ENCODE measurements around the gene TMEM190.
A peak's percentile ranks its signal among the peaks of the same experiment; 100 is the strongest.

TMEM190 gene

GRCh38 chr19:55352040-55352439 lies 24.6 kb upstream of the TMEM190 start:
- DNase-seq: no peak
- ATAC-seq: no peak

- DNase-seq (no peak), ATAC-seq (no peak)
These were observed 24.0 kb upstream of the TMEM190 start for GRCh38 chr19:55352549-55353145.

- DNase-seq (no peak), ATAC-seq (no peak)
These were observed 23.2 kb upstream of the TMEM190 start for GRCh38 chr19:55353356-55353802.

GRCh38 chr19:55353803-55354697 lies 22.6 kb upstream of the TMEM190 start:
- ATAC-seq (peak; percentile 82), DNase-seq (peak; percentile 77)

- ATAC-seq: no peak
- no peak for DNase-seq
These were observed 21.9 kb upstream of the TMEM190 start, which contains the start of gene COX6B2 for GRCh38 chr19:55354698-55355212. Gene COX6B2 (minus strand): TSS chr19:55354719. CDS start chr19:55354521, 198 bp downstream.

- ATAC-seq (no peak), DNase-seq (no peak)
These were observed 21.3 kb upstream of the TMEM190 start for GRCh38 chr19:55355213-55355821.

GRCh38 chr19:55358493-55358892 lies 18.1 kb upstream of the TMEM190 start:
- ATAC-seq (no peak), DNase-seq (no peak)

- DNase-seq: no peak
- ATAC-seq: no peak
These were observed 17.4 kb upstream of the TMEM190 start for GRCh38 chr19:55358943-55359908.

GRCh38 chr19:55360902-55361301 lies 15.7 kb upstream of the TMEM190 start:
- no peak for DNase-seq
- ATAC-seq: no peak

- DNase-seq (no peak), ATAC-seq (no peak)
These were observed 14.2 kb upstream of the TMEM190 start for GRCh38 chr19:55362174-55362989.

GRCh38 chr19:55362990-55363716 lies 13.5 kb upstream of the TMEM190 start, which contains the start of gene GARIN5B:
Gene GARIN5B (minus strand): TSS chr19:55363260. CDS start chr19:55363066, 194 bp downstream.
- DNase-seq (no peak), ATAC-seq (no peak)

GRCh38 chr19:55365245-55365644 lies 11.4 kb upstream of the TMEM190 start:
- no peak for DNase-seq

GRCh38 chr19:55365964-55366363 lies 10.7 kb upstream of the TMEM190 start:
- DNase-seq: no peak
- no peak for ATAC-seq

More at GRCh38 chr19:55365245-55365644, 11.4 kb upstream of the TMEM190 start:
- ATAC-seq: no peak

- ATAC-seq: no peak
- no peak for DNase-seq
These were observed 9.8 kb upstream of the TMEM190 start for GRCh38 chr19:55366790-55367189.

- DNase-seq (no peak), ATAC-seq (no peak)
These were observed 8.5 kb upstream of the TMEM190 start for GRCh38 chr19:55368106-55368505.

- ATAC-seq (no peak), DNase-seq (peak; percentile 51)
These were observed 7.7 kb upstream of the TMEM190 start for GRCh38 chr19:55368701-55369563.

GRCh38 chr19:55369653-55370304 lies 6.8 kb upstream of the TMEM190 start:
- DNase-seq: peak; percentile 60
- ATAC-seq: peak; percentile 44

GRCh38 chr19:55370305-55370988 lies 6.2 kb upstream of the TMEM190 start, which contains the start of gene IL11:
Gene IL11 (minus strand): TSS chr19:55370463. CDS start chr19:55370310, 153 bp downstream.
- ATAC-seq (no peak), DNase-seq (no peak)
